Cortex of kidney (tissue), 1 donor: ENCODE data around the gene DDHD1.
"Not testable (repeated sequence)": the region's sequence is repeated elsewhere in the genome, so short reads cannot be mapped to it uniquely, and the experiment has no call there.

Experiments
- DNase-seq: peaks from one replicate; lab custom pipeline; 2025; lab: John Stamatoyannopoulos, UW

The DDHD1 gene

GRCh38 chr14:53152887-53153701 is at the start of gene DDHD1:
DDHD1 (minus strand) TSS chr14:53153323; CDS start chr14:53153098, 225 bp downstream.
- DNase-seq = no peak

GRCh38 chr14:53195949-53196348 is 42.8 kb upstream of the DDHD1 start:
- DNase-seq = no peak

GRCh38 chr14:53193193-53193592 is 40.1 kb upstream of the DDHD1 start:
- no peak for DNase-seq

- DNase-seq = no peak
These were observed 39.1 kb upstream of the DDHD1 start for GRCh38 chr14:53192052-53192760.

GRCh38 chr14:53190938-53191337 is 37.8 kb upstream of the DDHD1 start:
- no peak for DNase-seq

- no peak for DNase-seq
These were observed 34.9 kb upstream of the DDHD1 start for GRCh38 chr14:53187921-53188463.

GRCh38 chr14:53186532-53186931 is 33.4 kb upstream of the DDHD1 start:
- no peak for DNase-seq

GRCh38 chr14:53183611-53184010 is 30.5 kb upstream of the DDHD1 start:
- DNase-seq = no peak

- no peak for DNase-seq
These were observed 29.9 kb upstream of the DDHD1 start for GRCh38 chr14:53183056-53183455.

- not testable (repeated sequence) for DNase-seq
These were observed 28.4 kb upstream of the DDHD1 start for GRCh38 chr14:53181463-53182081.

- DNase-seq = no peak
These were observed 27.4 kb upstream of the DDHD1 start for GRCh38 chr14:53180272-53181221.

- not testable (repeated sequence) for DNase-seq
These were observed 26.4 kb upstream of the DDHD1 start for GRCh38 chr14:53179486-53180005.

- no peak for DNase-seq
These were observed 22.3 kb upstream of the DDHD1 start for GRCh38 chr14:53175375-53175774.

- no peak for DNase-seq
These were observed 21.8 kb upstream of the DDHD1 start for GRCh38 chr14:53174918-53175317.

- no peak for DNase-seq
These were observed 15.7 kb upstream of the DDHD1 start for GRCh38 chr14:53168786-53169185.

- DNase-seq = no peak
These were observed 14.6 kb upstream of the DDHD1 start for GRCh38 chr14:53167602-53168328.

- no peak for DNase-seq
These were observed 8.8 kb upstream of the DDHD1 start for GRCh38 chr14:53161758-53162435.

- no peak for DNase-seq
These were observed 3.1 kb upstream of the DDHD1 start for GRCh38 chr14:53156238-53156637.

- no peak for DNase-seq
These were observed 584 bp upstream of the DDHD1 start for GRCh38 chr14:53153702-53154112.
